Activated CD4-positive, alpha-beta T cell treated with anti-CD3 and anti-CD28 coated beads for 24 hours (primary cell): ENCODE measurements around the gene SCTR.

Source experiments
- DNase-seq, 2 donors: peaks; one replicate each; pipeline ENCODE4 v3.0.0-alpha.2; 2020; ENCODE audit warnings: low read depth in 2 of 2

SCTR gene

DNA sequence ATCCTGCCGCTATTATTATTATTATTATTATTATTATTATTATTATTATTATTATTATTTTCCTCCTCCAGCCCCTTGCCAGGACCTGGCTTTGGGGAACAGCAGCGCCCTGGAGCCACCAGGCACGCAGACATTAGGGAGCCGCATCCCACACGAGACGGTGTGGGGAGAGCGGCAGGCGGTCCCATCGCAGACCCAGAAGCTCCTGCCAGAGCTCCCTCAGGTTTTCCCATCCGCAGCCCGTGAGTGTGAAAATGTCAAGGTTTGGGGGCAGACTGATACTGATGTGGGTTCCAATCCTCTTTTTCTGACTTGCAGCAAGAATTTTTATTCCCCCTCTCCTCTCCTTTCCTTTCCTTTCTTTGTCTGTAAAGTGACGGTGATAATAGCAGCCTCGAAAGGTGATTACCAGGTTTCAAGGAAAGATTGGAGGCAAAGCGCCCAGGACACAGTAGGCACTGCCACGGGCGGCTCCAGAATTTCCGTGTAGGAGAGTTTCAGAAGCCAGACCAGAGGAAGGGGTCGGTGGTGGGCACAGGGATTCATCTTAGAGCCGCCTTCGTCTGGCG is 816 bp downstream of the SCTR start:
- no peak for DNase-seq

DNA sequence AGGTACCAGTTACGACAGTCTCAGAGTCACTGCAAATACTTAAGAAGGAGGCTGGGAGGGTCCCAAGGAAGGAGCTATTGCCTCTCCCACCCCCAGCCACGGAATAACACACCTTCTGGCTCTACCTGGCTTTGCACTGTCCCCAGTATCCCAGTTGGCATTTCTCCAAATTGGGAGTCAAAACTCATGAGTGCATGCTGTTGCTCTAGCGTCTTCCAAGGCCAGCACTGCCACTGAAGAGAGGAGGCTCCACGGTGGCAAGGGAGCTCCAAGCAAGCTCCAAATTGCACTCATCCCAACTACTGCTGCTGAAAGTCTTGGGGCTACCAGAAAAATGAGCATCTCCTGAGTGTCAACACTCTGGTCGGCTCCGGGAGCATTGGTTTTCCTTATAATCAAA is 1.6 kb downstream of the SCTR start:
- no peak for DNase-seq

DNA sequence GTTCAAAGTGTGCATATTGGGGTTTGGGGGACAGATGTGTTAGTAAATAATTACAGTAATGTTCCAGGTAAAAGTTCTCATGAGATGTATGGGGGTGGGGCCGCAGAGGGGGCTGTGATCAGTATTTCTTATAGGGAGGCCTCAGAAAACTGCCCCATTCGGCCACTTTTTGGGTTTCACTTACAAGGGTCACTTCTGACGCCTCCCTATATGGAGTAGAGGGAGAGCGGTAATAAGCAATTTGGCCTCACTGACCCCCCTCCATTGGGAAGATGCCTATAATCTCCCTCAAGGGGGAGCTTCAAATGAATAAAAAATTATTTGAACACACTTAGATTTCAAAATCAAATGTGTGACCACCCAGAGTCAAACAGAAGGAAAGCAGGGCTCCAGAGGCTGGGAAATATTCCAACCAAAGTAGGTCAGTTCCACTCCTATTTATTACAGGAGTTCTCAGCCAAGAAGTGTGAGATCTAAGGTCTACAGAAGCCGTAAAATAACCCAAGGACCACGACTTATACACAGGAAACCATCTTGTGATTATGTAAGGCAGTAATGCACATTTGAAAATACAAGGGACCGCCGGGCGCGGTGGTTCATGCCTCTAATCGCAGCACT is 2.7 kb downstream of the SCTR start:
- DNase-seq, result no peak

DNA sequence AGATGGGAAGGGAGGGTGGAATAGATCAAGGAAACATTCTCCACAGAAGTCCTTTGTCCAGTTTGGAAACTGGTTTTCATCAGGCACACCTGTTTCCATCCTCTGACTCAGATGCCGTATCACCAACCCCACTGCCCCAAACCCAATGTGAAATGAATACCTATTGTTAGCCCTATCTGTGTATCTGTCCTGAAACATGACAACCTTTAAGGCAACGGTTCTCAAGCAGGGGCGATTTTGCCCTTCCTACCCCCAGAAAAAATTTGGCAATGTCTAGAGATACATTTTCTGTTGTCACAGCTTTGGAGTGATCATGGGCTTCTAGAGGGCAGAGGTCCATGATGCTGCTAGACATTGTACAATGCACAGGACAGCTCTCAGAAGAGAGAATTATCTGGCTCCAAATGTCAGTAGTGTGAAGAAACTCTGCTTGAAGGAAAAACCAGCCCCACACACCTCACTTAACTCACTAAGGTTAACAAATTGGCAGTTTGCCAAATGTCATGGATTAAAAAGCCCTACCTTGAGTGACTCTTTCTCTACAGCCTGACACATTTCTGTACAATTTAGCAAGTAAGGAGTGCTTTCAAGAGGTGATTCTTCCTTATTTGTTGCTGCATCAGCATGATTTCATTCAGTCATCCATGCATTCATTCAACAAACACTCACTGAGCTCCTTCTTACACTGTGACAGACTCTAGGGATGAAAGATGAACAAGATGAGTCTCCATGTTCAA is 3.4 kb downstream of the SCTR start:
- no peak for DNase-seq

DNA sequence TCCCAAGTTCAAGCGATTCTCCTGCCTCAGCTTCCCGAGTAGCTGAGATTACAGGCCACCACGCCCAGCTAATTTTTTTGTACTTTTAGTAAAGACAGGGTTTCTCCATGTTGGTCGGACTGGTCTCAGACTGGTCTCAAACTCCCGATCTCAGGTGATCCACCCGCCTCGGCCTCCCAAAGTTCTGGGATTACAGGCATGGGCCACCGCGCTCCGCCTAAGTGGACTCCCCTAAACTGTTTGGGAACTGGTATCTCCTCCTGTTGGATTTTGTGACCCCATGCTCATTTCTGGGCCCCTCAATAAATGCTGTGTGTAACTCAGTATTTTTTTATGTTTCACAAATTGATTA is 5.2 kb downstream of the SCTR start:
- DNase-seq, result no peak

DNA sequence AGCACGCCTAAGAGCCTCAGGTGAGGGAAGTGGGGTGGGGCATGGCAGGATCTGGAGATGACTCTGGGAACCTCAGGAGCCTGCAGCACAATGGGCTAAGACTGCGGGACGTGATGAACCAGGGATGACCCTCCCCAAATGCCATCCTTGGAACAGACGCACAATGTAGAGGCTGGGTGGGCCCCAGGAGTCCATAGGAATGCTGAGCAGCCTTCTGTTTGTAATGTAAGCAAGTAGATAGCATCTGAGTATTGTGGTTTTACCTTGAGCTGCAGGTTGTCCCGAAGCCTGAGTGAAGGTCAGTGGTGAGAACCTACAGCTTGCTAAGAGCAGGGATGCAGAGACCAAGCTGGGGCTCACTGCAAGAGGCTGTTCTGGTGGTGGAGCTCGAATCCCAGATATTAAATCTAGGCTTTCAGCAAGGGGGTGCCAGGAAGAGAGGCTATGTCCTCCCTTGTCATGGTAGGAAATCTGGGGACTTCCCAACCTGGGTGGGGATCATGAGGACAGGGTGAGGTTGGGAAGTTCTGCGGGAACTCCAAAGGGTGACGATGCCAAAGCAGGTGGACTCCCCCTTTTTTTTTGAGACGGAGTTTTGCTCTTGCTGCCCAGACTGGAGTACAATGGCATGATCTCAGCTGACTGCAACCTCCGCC is 5.8 kb downstream of the SCTR start:
- DNase-seq, result no peak

DNA sequence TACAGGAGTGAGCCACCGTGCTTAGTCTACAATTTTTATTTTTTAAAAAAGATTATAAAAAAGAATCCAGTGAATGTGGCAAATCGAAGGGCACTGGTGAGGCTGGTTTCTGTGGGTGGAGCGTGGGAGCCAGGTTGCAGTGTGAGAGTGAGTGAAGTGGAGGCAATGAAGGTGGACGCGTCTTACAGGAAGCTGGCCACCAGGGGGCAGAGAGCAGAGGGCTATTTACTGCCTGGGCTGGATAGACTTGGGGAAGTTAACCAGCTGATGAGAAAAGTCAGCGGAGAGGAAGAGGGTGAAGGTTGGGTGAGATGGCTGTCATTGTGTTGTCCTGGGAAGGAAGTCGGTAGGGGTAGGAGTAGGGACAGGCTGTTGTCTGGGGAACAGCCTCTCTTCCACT is 6.8 kb downstream of the SCTR start:
- DNase-seq, result peak in 1 of 2 donors; percentile 36

DNA sequence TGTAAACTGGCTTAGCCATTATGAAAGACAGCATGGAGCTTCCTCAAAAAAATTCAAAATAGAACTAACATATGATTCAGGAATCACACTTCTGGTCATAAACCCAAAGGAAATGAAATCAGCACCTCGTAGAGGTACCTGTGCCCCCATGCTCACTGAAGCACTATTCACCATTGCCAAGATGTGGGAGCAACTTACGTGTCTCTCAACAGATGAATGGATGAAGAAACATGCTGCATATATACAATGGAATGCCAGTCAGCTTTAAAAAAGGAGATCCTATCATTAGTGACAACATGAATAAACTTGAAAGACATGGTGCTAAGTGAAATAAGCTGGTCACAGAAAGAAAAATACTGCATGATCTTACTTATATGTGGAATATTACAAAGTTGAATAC is 8.2 kb downstream of the SCTR start:
- no peak for DNase-seq

DNA sequence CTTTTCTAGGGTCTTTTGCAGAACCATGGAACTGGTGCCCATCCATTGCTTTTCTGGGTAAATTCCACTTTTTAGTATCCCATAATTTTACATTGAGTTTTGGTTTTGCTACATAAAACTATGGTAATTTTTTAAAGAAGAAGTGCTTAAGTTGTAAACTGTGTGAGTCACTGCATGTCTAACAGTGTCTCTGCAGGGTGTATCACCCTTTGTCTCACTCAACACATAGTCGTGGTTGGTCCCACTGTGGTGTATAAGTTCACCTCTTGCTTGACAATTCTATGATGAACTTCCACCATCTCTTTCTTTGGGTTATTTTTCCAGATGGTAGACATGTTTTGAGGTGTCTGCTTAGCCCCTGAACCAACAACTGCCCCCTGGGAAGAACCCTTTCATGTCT is 10.5 kb downstream of the SCTR start:
- no peak for DNase-seq

DNA sequence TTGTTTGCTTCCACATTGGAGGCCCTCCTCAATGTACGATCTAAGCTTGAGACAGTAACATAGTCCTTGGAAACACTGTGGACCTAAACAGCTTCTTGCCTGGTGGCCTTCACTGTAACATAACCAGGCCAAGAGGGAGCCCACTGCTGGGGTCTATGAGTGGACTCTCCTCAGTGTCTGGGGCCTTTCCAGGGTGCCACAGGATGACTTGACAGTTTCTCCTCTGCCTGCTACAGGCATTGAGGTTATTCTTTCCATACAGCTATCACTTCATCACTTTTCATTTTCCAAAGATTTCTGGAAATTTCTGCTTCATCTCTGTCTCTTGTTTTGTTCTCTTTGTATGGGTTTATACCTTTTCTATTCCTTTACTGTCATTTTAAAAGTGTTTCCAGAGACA is 11.3 kb downstream of the SCTR start:
- no peak for DNase-seq

DNA sequence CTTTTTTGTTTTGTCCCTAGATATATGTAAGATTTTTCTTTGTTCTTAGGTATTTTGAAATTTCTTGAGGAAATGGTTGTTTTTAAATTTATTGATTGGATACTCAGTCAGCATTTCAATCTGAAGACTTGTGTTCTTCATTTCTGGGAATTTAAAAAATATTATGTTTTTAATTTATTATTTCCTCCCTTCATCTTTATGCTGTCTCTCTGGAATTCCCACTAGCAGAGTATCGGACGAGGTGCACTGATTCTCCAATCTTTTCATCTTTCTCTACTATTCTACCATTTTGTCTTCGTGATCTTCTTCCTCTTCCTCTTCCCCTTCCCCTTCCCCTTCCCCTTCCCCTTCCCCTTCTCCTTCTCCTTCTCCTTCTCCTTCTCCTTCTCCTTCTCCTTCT is 12.3 kb downstream of the SCTR start:
- DNase-seq, result no peak

DNA sequence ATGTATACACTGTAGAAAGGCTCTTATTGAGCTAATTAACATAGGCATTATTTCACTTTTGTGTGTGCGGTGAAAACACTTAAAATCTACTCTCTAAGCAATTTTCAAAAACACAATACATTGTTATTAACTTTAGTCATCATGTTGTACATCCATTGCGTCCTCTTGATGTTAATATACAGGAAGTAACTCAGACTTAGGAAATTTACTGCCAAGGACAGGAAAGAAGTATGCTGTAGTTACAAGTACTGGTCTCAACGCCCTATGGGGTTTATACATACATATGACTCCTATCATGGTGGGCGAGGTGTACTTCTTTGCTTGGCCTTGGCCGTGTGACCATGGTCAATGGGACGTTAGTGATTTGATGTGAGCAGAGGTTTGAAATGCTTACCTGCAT is 15.5 kb downstream of the SCTR start:
- no peak for DNase-seq

DNA sequence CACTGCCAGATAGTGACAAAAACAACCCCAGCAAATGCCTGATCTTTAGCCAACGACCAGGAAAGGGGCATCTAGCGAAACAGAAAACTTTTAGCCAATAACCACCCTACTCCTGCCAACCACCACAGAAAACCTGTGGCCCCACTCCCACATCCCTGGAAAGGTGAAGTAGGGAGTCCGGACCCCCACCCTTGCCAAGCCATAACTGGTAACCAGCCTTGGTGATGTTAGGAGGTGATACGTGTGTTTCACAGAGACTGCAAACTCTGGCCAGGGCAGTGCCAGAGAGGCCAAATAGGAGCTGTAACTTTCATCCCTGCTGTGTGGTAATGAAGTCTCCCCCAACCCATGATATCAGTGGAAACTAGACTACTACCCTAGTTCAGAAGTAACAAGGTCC is 27.6 kb downstream of the SCTR start:
- DNase-seq, result no peak

DNA sequence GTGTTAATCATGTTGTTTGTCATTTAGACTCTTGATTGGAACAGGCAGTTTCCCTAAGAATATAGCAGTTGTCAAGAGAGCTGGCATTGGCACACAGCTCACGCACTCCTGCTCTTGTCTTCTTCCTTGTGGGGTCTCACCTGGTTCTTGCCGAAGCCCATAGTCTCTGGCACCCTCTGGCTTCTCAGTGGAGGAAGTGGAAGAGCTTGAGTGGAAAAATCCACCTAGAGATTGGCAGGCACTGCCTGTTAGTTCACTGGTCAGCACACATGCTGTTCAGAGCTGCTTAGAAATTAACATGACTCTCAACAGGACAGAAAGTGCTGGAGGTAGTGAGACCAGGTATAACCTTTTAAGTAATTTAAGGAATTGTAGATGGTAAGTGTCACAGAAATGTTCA is 28.3 kb downstream of the SCTR start:
- DNase-seq, result no peak

DNA sequence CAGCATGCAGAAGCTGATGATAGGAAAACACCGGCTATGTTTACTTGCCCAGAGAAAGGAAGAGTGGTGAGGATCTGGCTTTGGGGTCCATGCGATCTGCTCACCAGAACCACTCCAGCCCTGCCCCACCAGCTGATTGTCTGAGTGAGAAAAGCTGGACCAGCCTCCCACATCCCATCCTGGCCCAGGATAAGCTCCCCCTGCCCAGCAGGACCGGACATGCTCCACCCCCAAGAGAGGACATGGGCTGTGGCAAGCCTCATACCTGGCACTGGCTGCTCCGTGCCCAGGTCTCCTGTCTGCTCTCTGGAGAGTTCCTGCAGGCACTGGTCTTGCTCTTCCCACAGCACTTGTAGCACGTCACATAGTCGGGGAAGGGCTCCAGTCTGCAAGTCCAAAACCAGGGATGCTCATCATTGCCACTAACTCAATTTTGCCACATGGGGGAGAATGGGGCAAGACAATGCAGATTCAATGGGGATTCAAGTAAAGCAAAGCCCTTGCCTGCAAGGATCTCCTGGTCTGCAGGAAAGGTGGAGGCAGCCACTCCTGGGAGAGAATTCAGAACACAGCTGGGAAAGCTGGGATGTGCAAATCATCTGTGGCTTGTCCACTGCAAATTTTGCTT is 30.0 kb downstream of the SCTR start:
- no peak for DNase-seq

DNA sequence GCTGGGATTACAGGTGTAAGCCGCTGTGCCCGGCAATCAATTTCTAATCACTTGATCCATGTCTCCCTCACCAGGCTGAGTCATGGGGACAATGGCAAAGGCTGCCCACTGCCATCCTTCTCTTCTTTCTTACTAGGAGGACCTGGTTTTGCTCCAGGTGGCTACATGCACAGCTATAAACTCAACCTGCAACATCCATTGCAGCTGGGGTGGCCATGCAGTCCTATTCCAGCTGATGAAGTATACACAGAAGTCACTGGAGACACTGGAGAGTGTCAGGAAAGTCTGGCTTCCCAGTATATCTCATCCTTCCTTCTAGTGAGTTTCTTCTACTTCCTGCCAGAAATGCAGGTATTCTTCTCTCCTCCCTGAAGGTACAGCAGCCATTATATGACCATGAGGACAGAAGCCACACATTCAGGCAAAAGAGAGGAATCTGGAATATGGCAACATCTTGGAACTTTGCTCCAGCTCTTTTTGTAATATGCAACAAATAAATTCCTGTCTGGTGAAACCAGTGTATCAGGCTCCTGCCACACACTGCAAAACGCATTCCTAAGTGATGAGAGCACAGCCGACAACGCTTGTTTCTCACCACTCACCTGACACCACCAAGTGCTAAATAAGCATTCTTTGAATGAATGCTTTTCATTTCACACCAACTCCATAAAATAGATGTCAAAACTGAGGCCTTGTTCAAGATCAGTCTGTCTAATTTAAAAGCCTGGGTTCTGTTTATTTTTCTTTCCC is 32.3 kb downstream of the SCTR start:
- DNase-seq, result no peak

DNA sequence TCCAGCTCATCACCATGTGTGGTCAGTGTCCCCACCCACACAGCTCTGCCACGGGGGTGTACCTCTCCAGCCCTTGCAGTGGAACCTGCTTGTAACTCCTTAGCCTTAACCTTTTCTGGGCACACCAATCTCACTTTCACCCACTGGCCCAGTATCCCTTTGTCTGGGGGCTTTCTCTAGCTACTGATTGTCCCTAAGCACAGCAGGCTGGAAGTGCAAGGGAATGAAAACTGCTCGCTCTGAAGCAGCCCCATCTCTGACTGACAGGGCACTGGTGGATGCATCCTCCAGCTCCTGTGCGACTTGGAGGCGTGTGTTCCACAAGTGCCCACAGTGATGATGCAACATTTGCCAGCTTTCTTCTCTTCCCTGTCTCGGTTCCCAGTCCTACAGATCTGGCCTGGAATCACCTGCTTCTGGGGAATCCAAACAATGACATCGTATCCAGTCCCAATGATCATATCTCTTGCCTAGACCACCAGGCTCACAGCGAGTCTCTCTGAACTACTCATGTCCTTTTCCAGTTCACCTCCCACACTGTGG is 33.6 kb downstream of the SCTR start:
- DNase-seq, result no peak

DNA sequence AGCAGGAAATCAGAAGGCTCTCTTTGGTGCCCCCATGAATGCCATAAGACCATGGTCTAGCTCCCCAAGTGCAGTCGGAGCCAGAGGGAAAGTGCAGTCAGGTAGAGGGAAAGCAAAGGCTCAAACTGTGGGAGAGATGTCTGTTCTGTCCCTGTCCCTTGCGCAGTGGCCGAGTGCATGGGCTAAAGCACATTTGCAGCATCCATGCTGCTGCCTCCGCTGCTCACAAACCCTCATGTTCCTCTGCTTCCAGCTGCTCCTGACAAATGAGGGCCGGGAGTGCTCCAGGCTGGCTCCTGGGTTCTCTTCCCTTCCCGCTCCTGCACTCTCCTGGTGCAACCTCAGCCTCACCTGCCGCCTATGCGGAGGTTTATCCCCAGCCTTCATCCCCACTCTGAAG is 34.2 kb downstream of the SCTR start:
- DNase-seq, result no peak

DNA sequence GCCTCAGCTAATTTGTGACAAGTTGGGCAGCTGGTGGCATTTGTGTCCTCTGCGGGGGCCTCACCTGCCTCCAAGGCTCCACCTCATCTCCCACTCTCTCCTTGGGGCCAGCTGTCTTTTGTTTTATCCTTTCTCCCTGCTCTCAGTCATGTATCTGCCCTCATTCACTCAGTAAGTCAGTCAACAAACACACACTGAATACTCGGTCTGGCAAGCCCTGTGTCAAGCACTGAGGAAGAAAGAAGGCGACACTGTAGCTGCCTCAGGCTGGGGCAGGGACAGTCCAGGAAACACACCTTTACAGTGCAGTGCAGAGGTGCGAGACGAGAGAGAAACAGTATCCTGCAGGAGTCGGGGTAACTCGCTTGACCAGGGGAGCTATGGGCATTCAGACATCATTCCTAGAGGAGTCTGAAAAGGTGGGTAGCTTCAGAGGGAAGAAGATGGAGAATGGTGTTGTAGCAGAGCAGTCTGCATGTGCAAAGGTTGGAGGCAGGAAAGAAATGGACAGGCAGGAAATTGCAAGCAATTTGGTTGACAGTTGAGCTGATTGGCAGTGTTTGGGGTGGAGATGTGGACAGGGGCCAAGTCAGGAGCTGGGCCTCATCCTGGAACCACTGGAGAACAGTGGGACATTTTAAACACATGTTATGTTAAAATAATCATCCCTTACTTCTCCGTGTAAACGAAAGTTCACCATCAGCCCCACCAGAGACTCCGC is 34.9 kb downstream of the SCTR start:
- DNase-seq, result no peak

DNA sequence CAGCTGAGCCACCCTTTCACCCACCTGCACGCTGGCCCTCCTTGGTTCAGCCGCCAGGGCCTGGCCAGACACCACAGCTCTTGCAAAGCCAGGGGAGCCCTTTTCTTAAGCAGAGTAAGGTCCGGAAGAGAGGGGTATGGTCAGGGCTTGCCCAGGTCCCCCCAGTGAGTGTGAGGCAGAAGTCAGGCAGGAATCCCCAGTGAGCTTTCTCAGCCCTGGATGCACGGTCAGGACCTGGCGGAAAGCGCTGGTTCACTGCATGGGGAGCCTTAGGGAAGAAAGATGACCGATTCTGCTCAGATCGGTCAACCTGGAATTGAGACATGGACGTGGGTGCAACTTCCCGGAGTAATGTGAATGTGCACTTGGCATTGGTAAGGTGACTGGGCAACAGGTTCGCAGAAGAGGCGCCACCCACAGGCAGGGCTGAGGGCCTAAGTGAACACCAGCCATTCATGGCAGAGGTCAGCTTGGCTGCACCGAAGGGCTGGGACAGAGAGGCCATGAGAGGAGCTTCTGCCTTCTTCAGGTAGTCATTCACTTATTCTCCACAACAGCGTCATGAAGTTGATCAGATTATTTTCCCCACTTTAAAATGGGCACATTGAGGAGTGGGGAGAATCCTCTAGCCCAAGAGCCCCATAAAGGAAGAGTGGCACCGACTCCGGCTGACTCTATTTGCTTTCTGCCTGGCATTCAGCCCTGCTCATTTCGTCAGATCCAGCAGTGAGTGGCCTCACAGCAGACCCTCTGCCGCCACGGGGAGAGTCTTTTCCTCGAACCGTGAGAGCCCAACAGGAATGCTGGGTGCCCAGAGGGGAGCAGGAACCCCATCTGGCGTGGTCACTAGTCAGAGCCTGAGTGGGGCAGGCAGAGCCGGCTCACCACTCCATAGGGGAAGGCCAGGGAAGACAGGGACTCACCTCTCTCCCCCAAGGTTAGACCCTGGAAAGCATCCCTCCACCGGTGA is 35.8 kb downstream of the SCTR start:
- no peak for DNase-seq
